Heart left ventricle (tissue), 13 donors: ENCODE results near the gene JMJD7.

Experiments used
- POLR2A ChIP-seq, 2 donors: fragments of 450-650 bp; IDR thresholded peaks; one replicate each; pipeline ENCODE4 v1.6.1; 2017; ENCODE audit warnings: antibody characterized with exemption in 2 of 2, mild to moderate bottlenecking in 2 of 2, moderate library complexity in 2 of 2
- TF ChIP-seq, protein P1 (sequence below), 12 donors: fragments of 200-600 bp; sonication (generic) in 4 of 12; IDR thresholded peaks; one replicate each; pipeline versions ENCODE4 v1.5.0 to v1.8.0; 2018 to 2022; ENCODE audit warnings: antibody characterized with exemption in 12 of 12, mild to moderate bottlenecking in 5 of 12
- donor health status: ischemic (EF 13 %, LVEDD 7.1; RV severe dilation, severe dysfunction).
- donor health status: DM: no; HTN: yes; CAD: no.
- donor health status: DM: no; HTN: no; CAD: no.
- donor health status: ischemic (EF 25% LVEDD 6.9; RV normal size, moderate dysfunction).
- donor health status: ischemic (EF 25% LVEDD 5.7; RV mildly dilated, moderate dysfunction).
- donor health status: ischemic (EF 35%, LVEDD 5.7; RV mildly dilated, moderate dysfunction).
- donor health status: nonischemic (EF 11% LVEDD 7.7; RV severe dilation, severe dysfunction).
- donor health status: DM: yes; HTN: yes; CAD: no.
- donor health status: PGD.
- donor health status: ischemic (EF 29% LVEDD 5.4; RV normal size, mild dysfunction).
- donor health status: nonischemic (EF 23%, LVEDD 6.1; RV moderate dilation, normal function).

DNA sequence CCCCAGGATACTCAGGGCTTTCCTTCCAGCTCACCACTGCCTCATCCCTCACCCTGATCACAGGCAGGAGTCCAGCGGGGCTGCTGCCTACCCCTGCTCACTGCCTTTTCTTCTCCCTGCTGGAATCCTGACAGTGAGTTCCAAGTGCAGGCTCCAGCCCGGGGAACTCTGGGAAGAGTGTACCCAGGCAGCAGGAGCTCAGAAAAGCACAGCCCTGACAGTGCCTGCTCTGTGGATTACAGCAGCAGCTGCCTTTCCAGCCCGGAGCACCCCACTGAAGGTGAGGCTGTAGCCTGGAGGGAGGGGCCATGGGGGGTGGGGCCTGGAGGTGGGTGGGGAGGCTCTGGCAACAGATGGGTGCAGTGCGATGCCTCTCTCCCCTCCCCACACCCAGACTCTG is 6.1 kb upstream of the JMJD7 start:
- TF ChIP-seq, protein P1, sequence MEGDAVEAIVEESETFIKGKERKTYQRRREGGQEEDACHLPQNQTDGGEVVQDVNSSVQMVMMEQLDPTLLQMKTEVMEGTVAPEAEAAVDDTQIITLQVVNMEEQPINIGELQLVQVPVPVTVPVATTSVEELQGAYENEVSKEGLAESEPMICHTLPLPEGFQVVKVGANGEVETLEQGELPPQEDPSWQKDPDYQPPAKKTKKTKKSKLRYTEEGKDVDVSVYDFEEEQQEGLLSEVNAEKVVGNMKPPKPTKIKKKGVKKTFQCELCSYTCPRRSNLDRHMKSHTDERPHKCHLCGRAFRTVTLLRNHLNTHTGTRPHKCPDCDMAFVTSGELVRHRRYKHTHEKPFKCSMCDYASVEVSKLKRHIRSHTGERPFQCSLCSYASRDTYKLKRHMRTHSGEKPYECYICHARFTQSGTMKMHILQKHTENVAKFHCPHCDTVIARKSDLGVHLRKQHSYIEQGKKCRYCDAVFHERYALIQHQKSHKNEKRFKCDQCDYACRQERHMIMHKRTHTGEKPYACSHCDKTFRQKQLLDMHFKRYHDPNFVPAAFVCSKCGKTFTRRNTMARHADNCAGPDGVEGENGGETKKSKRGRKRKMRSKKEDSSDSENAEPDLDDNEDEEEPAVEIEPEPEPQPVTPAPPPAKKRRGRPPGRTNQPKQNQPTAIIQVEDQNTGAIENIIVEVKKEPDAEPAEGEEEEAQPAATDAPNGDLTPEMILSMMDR (IDR thresholded peaks at IDR 0.05): no peak
- TF ChIP-seq POLR2A (IDR thresholded peaks at IDR 0.05): no peak
